EL (cell line): ENCODE results near the gene KRT33B.

Source experiments
- DNase-seq: peaks from one replicate; pipeline ENCODE4 v3.0.0-alpha.2; 2016

KRT33B gene

DNA sequence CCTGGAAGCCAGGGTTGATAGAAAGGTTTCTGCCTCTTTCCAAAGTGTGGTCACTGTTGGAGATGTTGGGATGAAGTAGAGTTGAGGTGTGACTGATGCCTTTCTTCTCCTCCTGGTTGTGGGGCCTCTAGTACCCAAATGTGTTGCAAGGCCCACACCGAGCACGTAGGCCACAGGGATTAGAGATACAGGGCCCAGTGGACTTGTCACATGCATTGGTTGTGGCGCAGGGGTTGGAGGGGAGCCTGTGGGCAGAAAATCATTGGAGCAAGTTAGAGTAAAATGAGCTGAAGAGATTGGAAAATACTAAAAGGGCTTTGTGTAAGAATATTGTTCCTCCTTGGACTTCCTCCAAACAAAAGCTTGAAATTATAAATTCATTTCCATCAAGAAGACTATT is 23.6 kb downstream of the KRT33B start:
- DNase-seq = no peak

DNA sequence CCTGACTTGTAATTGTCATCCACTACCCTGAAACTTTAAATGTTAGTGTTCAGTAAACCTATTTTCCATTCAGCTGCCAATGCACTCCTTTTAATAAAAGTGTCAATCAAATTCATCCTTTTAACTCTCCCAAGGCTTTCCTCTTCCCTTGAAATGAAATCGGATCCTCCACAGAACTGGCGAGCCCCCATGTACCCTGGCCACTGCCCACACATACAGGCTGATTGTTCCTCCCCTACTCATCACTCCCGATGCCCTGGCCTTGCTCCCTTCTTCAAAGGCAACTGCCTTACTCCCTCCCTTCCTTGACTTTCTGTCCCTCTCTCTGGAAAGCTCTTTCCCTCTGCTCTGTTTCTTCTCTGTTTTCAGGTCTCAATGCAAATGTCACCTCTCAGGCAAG is 26.6 kb downstream of the KRT33B start:
- DNase-seq = no peak

DNA sequence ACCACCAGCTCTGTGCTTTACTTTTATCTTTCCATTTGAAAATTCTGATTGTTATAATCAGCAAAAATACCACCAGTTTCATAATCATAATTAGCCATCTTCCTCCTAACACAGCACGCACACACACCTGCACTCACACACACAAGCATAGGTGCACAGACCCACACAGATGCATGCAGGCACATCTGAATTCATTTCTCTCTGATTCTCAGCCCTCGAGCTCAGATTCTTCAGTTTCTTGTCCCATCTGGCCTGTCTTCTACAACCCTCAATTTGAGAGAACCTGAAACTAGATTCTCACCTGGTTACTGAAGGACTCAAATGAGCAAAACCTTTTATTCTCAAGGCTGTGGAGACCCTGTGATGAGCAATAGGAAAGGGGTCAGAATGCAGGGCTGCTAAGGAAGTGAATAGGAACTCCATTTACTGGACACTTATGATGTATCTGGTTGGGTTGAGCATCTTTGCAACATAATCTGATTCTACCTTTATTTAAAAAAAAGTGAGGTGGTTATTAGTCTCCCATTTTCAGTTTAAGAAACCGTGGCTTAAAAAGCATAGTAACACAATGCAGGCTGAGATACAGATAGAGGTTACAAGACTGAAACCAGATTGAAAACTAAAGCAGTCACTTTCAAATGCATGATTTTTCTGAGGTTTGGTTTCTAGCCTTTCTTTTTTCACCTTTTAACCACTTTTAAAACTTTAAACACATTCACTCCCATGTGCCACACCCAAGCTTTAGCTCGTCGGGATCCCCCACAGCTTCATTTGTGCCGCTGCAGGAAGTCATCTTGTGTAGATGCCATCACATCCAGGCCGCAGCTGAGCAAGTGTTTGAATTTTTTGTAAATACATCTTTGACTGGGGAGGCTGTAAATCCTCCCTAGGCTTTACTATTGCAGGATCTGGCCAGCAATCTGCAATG is 28.4 kb downstream of the KRT33B start:
- DNase-seq = no peak

DNA sequence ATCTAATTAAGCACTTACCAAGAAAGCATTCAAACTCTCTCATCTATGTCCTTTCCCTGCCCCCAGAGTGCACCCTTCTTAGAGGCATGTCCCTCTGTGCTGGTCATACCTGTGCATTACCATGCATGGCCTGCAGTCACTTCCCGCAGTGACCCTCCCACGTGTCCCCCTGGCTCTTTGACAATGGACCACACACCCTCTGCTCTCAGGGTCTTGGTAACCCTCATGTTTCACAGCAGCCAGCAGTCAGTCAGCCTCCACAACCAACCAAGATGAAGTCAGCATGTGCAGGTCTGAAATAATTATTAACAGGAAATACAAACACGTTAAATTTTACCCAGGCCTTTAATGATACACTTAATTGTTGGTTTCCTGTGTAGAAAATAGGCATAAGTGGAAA is 29.1 kb downstream of the KRT33B start:
- DNase-seq = no peak

DNA sequence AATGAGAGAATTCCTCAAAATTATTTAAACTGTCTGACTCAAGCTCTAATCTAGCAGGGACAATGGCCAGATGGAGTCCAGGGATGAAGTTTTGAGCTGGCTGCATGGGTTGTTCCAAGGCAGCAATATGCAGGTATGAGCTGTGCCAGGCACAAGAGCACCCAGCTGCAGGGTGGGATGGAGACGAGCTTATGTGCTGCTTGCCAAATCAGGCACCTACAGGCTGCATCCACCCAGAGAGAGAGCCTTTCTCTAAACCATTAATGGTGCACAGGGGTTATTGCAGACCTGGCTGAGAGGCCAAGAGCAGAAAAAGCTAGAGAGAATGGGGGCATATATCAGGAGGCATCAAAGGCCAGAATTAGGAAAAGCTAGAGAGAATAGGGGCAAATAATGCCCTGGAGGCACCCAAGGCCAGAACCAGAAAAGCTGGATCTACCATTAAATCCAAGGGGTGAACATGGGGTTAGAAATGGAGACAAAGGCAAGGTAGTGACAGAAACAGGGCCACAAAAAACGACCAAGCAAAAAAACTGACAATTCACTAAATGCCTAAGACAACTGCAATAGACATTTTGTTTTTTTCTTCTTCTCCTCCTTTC is 29.9 kb downstream of the KRT33B start:
- DNase-seq = no peak

DNA sequence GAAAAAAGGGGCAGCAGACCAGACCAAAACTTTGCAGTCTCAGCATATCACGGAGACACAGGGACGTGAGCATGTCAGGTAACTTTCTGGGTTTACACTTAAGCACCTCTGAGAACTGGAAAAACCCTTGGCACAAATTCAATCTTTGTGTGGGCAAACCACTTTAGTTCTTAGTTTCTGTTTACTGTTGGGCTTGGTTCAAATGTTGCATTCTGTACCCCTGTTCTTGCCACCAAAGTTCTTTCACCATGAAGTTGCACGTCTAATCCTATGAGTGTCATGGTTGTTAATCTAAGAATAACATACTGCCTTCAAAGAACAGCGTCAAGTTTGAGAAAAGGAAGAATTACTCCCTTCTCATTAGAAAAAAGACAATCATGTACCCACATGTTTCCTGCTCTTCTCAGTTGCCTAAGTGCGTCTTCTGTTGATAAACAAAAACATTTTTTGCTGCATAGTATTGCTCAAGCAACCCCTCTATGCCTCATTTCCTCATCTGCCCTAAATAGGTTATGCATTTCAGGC is 30.6 kb downstream of the KRT33B start:
- no peak for DNase-seq

DNA sequence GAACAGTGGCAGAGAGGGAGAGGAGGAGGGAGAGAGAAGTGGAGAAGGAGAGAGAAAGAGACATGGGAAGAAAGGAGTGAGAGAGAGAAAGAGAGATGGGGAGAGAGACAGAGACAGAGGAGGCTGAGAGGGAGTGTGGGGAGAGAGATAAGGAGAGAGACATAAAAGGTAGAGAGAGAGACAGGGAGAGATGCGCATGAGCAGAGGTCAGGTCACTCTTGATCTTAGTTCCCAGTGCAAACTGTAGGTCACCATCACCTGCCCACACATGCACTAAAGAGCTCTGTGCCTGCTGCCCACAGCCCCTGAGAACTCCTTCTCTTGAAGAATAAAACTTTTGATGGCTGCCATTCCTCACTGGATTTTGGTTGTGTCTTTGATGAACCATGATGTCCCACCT is 33.9 kb downstream of the KRT33B start:
- no peak for DNase-seq

DNA sequence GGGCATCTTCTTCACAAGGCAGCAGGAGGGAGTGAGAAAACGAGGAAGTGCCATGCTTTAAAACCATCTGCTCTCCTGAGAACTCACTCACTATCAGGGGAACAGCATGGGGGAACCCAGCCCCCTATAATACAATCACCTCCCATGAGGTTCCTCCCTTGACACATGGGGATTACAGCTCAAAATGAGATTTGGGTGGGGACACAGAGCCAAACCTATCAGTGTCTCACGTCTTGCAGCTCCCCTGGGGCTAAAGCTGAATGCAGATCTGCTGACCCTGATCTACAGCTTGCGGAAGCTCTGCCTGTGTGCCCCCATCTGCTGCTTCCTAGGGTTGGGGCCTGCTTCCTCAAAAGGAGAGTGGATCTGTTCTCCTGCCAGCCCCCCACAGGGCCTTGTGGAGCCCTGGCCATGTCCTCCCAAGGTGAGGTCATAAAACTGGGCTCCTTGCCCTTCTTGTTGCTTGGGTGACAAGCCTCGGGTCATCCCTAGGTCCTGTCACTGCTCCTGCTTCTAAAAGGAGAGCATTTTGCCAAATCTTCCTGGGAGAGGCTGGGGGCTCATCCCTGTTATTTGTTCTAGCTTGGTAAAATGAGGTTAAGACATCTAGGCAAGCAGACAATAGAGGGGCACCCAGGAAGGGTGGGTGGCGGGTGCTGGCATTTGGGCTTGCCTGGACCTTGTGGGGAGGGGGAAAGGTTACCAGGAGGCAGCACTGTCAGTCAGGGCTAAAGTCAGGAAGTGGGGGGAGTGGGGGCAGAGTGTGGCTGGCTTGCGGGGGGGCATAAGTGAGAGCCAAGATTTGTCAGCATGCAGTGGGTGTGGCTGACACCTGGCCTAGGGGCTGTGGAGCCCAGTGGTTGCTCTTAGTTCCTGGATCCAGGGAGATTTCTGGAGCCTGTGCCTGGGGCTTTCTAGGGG is 35.0 kb downstream of the KRT33B start:
- DNase-seq = no peak

DNA sequence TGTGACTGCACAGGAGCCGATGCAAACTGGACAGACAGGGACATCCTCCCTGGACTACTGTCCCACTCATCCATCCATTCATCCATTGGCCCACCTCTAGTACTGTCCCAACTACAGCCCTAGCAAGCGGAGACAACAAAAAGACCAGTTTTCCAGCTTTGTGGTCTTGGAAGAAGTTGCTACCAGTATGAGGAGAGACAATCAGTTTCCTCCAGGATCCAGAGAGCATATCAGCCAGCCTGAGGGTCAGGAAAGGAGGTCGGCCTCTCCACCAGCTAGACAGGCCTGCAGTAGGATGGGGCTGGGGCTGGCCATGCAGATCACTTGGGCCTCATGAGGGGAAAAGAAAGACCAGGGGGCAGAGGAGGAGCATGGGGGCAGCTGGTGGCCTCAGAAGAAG is 35.8 kb downstream of the KRT33B start:
- no peak for DNase-seq

DNA sequence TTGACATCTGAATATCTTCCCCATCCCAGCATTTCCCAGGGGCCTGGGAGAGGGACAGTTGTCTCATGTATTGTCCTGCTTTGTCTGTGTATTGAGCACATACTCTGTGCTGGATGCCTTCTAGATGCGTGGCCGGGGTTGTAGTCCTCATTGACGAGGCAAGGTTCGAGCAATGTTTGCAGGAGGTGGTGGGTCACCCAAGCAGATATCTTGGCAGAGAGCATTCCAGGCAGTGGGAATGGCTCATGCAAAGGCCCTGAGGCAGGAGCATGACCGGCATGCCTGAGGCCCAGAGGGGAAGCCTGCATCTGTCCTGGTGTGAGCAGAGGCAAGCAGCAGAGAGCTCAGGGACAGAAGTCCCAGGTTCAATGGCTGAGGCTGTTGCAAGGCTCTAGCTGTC is 36.5 kb downstream of the KRT33B start:
- no peak for DNase-seq

DNA sequence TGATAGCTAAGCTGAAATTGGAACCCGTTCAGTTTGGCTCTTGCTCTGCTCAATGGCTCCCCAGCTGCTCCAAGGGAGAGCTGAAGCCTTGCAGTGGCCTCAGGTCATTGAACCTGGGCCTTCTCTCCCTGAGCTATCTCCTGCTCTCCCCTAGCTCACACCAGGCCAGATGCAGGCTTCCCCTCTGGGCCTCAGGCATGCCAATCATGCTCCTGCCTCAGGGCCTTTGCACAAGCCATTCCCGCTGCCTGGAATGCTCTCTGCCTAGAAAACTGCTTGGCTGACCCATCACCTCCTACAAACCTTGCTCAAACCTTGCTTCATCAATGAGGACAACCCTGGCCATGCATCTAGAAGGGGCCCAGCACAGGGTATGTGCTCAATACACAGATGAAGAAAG is 37.4 kb downstream of the KRT33B start:
- no peak for DNase-seq

DNA sequence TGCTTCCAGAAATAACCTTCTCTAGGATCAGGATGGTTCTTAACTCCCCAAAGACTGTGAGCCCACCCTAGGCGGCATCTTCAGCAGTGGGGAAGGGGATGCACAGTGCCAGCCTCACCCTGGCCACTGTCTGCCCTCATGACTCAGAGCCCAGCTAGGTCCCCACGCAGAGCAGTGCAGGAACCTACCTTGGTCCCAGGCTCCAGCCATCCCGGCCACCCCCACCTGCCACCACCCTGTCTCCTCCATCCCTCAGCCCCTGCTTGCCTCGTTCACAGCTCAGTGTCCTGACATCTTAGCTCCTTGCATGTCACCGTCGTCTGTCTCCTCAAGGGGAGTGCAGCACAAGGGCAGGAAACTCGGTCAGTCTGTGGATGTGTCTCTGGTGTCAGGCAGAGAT is 38.0 kb downstream of the KRT33B start:
- no peak for DNase-seq

DNA sequence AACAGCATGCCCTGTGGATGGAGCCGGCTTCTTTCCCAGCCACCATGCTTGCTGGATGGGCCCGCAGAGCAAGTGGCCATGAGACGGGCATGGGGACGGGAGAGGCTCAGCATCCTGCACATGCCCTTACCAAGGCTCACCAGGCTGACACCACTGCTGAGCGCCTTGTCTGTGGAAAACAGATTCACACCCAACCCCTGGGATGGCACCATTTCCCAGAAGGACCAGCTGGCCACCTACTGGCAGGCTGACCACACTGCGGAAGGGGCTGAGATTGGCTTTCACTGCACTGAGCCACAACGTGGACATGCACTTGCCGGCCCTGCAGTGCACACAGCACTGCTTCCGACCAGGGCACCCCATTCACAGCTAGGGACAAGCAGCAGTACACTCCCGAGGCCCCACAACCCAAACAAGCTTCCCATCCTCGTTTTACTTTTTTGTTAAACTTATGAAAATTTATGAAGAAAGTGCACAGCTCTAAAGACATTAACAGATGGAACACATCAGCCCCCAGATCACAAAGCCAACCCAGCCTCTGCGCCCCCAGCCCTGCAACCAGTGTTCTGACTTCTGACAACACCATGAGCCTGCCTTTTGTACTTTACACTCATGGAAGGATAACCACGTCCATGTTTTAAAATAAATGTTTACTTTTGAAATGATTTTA is 40.2 kb downstream of the KRT33B start:
- peak; percentile 81 for DNase-seq

DNA sequence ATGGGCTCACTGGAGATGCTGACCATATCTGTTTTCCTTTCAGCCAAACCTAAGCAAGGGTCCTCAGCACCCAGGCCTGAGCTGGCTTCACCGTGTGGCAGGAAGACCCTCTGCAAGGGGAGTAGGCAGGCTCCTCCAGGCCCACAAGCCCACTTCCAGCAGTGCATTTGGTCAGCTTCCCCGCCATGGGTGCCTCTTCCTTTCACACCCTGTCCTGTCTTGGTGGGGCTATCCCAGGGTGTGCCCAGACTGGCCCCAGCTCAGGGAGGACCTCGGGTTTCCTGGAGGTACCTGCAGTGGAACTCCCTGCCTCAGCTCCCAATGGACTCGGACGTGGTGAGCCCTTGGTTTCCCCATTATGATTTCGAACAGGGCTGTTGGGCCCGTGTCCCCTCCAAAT is 41.4 kb downstream of the KRT33B start:
- no peak for DNase-seq

DNA sequence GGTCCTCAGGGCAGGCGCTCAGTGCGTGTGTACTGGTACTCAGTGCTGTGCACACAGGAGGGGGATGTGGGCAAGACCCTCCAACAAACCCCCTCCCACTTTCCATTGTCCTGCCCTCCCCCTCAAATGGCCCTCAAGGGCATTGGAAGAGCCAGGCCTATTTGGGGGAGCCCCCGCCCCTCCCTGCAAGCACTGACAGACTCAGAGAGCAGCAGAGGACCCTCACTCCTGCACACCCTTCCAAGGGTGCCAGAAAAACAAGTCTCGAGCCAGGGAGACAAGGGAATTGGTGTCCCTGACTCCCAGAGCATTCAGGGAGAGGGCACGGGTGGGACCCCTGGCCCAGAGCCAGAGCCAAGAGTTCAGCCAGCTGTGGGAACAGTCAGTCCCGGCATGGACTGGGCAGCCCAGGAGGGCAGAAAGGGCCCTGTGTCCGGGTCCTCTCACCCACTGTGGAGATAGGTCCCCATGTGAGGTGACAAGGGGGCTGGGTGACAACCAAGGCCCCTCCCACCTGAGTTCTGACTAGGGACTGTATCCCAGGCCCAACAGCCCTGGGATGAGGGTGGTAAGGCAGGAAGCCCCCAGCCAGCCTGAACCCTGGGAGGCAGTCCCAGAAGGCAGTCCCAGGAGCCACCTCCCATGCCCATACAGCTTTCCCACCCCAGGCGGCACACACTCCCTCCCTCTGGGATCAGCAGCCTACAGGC is 42.0 kb downstream of the KRT33B start:
- no peak for DNase-seq

DNA sequence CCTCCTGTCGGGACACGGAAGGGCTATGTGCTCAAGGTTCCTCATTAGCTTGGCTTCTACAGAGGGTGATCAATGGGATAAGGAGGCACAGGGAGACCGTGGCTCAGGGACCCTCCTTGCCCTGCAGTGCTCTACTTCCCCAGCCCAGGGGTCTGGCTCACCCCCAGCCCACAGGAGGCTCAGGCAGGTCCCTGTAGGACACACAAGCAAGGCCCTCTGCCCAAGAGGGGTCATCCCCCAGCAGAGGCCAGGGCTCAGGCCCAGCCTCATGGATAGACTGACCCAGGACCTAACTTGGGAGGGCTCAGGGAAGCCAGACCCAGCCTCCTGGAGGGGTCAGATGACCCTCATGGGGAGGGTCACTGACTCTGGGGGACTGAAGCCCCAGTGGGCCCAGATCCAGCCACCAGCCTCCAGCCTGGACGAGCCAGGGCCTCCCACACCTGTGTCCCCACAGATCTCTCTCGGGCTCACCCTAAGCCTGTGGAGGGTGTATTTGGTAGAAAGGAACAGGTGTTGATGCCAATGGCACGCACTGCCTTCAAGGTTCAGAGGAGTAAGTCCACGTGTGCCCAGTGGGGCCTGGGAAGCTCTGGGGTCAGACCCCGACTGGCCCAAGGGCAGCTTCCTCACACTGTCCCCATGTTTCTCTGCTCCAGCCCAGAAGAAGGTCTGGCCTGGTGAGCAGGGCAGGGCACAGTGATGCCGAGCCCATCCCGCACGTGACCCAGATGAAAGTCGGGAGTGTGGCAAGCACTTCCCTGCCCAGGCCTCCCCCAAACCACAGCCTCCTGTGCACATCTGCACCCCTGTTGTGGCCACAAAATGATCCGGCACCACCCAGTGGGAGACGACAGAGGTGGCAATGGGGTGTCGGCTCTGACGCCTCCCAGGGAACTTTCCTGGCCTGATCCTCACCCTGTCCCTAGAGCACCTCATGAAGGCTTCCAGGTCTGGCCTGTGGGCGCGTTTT is 43.2 kb downstream of the KRT33B start:
- no peak for DNase-seq

DNA sequence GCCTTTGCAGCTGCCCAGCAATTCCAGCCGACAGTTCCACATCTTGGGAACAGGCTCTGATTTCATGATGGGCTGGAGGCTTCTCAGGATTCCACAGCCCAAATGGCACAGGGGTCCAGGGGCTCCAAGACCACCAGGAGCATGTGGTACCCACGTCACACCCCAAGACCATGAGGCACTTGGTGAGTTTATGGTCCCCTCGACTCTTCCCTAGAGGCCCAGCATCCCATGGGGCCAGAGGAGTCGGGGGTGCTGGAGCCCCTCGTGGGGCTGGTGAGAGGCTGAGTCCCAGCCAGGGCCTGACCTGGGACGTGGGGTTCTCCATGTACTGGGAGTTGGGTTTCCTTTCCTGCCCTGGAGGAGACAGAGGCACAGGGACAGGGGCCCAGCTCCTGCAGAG is 44.0 kb downstream of the KRT33B start:
- no peak for DNase-seq

DNA sequence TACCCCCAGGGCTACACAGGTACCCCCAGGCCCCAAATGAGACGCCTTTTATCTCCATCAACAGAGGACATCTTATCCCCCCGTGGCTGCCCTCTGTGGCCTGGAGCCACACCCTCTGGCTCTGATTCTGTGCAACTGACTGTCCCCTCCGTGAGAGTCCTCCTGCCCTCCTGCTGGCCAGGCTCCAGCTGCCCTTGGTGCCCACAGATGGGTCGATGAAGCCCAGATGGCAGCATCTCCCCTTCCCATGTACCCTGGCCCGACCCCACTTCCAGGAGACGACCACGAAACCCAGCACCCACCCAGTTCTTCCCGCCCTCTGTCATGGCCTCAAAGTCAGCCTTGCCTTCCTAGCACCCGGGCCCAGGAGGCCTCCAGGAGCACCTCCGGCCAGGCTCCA is 44.5 kb downstream of the KRT33B start:
- no peak for DNase-seq

DNA sequence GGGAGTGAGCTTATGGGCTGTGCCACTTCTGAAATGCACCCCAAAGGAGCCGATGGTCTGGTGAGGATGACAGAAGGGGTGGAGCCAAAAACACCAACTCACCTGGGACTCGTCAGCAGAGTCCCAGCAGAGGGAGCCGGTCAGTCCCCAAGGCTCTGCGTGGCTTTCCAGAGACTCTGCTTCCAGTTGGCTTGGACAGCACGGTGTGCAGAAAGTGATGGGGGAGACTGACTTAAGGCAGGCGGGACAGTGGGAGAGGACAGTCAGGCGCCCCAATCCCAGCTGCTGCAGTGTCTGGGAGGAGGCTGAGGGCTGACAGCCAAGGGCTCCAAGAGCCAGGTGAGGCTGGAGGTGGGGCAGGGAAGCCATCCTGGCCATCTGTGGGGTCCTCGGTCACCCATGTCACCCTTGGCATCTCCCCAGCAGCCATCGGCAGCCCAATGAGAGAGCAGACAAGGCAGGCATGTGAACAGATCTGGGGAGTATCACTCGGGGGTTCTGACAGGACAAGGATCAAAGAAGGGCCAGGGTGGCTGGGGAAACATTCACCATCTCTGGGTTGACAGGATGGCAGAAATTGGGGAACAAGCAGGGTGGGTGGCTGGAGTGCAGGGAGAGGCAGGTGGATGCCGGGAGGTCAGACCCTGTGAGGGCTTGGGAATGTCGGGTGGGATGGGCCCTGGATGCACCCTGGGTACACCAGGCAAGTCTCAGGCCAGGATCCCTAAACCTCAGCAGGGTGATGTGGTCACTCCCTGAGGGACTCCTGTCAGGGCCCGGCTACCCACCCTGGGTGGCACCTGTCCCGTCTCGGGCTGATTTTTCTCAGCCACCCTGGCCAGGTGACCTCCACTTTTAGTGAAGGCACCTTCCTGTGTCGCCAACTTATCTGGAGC is 45.2 kb downstream of the KRT33B start:
- DNase-seq = peak; percentile 21
